AG10803 (cell line): ENCODE measurements around the gene RNU2-63P.
"Not testable (repeated sequence)": the region's sequence is repeated elsewhere in the genome, so short reads cannot be mapped to it uniquely, and the experiment has no call there.

Experiments used
- DNase-seq: peaks from one replicate; pipeline ENCODE4 v3.0.0; 2010; ENCODE audit warnings: low read depth
- H3K4me3 ChIP-seq: 2 replicates; pipeline ENCODE4 v1.5.1; 2011; ENCODE audit warnings: mild to moderate bottlenecking, low read length, control low read depth
- CTCF ChIP-seq: conservative IDR thresholded peaks from 2 replicates; pipeline ENCODE4 v1.5.1; 2011; ENCODE audit warnings: mild to moderate bottlenecking, low read length, control low read depth, inconsistent platforms

Gene RNU2-63P

GRCh38 chr2:88028931-88029330 is 12.6 kb upstream of the RNU2-63P start:
- no peak for DNase-seq
- TF ChIP-seq CTCF = no peak
- no peak overlapping the region for H3K4me3 ChIP-seq

- no peak overlapping the region for H3K4me3 ChIP-seq
- DNase-seq = no peak
- no peak for TF ChIP-seq CTCF
Observed at GRCh38 chr2:88027697-88028389, 11.5 kb upstream of the RNU2-63P start.

GRCh38 chr2:88024509-88024908 is 8.2 kb upstream of the RNU2-63P start:
- no peak overlapping the region for H3K4me3 ChIP-seq
- no peak for DNase-seq
- TF ChIP-seq CTCF = no peak

DNA sequence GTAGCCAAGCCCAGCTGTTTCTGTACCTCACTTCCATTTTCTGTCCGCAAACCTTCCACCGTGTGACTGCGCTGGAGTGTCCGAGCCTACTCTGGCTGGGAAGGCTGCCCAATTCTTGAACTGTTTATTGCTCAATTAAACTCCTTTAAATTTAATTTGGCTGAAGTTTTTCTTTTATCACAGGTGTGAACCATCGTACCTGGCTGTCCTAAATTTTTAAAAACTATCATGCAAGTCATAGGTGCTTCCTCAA is 6.2 kb upstream of the RNU2-63P start:
- DNase-seq = no peak
- TF ChIP-seq CTCF = no peak
- no peak overlapping the region for H3K4me3 ChIP-seq

DNA sequence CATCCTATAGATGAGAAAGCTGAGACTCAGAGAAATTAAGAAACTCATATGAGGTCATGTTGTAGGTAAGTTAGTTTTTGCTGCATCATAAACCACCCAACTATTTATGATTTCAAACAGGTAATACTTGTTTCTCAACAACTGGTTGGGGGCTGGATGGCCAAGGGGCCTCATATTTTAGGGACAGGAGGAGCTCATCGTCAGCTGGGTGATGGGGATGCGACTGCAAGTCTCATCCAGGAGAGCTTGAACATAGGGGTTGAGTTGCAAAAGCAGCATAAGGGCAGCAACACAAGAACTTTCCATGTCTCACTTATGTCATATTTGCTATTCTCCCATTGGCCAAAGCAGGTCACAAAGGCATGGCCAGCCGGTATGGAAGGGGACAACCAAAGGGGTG is 3.6 kb upstream of the RNU2-63P start:
- TF ChIP-seq CTCF = no peak
- DNase-seq = no peak
- no peak overlapping the region for H3K4me3 ChIP-seq

- no peak for TF ChIP-seq CTCF
- DNase-seq = no peak
- no peak overlapping the region for H3K4me3 ChIP-seq
Observed at GRCh38 chr2:88018909-88019308, 2.6 kb upstream of the RNU2-63P start.

DNA sequence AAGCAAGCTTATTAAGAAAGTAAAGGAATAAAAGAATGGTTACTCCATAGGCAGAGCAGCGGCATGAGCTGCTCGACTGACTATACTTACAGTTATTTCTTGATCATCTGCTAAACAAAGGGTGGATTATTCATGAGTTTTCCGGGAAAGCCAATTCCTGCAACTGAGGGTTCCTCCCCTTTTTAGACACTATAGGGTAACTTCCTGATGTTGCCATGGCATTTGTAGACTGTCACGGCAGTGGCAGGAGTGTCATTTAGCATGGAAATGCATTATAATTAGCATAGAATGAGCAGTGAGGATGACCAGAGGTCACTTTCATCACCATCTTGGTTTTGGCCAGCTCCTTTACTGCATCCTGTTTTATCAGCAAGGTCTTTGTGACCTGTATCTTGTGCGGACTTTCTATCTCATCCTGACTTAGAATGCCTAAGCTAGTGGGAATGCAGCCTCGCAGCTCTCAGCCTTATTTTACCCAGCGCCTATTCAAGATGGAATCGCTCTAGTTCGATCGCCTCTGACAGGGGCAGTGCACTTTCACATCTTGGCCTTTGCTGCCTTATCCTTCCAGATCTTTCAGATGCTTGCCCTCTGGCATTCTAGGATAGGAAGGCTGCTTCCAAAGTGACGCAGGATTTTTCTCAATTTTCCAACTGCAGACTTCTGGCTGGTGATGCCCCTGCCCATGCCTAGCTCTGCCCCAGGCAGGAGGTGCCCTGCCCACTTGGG is 1.9 kb upstream of the RNU2-63P start:
- not testable (repeated sequence) for DNase-seq, H3K4me3 ChIP-seq

GRCh38 chr2:88017780-88018038 is 1.4 kb upstream of the RNU2-63P start:
- H3K4me3 ChIP-seq = not testable (repeated sequence)

More at GRCh38 chr2:88017780-88018038, 1.4 kb upstream of the RNU2-63P start:
- DNase-seq = not testable (repeated sequence)
